Myocyte (in vitro differentiated cells): Measurements from ENCODE around the gene ECE2. TPM values are rescaled to one million over a fixed set of nuclear protein-coding genes. Genes with fewer than 3 reads are reported as not detected.
A peak's percentile ranks its signal among the peaks of the same experiment; 100 is the strongest.

Source experiments
- DNase-seq: peaks from one replicate; pipeline ENCODE4 v3.0.0-alpha.2; 2012; ENCODE audit warnings: low read depth
- total RNA-seq: library from RNA; depleted of rRNA; stranded (reverse); fragments of >200 nt; gene quantifications from 2 replicates; pipeline ENCODE4 v1.2.3, GENCODE V29; 2014

Gene ECE2
- total RNA-seq, 1 donor from 2014 or later = not detected

DNA sequence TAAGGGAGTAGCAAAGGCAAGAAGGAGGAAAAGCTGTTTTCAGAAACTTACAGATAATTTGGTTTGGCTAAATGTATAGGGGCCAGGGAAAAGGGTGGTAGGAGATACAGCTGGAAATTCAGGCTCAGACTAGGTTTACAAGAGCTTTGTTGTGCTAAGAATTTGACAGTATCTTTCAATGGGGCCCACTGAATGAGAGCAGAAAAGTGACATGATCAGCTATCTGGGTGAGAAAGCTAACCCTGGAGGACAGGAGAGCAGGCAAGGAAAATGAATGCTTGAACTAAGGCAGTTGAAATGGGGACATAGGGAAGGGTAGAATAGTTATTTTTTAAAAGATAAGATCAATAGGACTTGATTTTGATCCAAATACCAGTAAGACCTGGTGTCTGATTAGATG, 35.8 kb downstream of the ECE2 start:
- DNase-seq = no peak

DNA sequence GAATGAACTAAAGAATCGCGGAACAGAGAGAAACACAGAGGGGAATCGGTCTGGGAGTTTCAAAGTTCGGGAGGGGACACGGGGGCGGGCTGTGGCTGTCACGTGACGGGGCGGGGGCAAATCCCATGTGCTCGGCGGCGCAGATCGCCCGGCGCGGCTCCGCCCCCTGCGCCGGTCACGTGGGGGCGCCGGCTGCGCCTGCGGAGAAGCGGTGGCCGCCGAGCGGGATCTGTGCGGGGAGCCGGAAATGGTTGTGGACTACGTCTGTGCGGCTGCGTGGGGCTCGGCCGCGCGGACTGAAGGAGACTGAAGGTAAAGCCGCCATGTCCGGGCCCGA, 38.5 kb downstream of the ECE2 start, which contains the start of gene EIF4G1:
Gene EIF4G1, plus strand, starts transcription at position 244 of the 337 bp plus-strand sequence. CDS start 1,191 bp downstream, outside the sequence.
- DNase-seq = peak; percentile 93

- peak; percentile 84 for DNase-seq
Observed at GRCh38 chr3:184314700-184315542, 39.1 kb downstream of the ECE2 start.

DNA sequence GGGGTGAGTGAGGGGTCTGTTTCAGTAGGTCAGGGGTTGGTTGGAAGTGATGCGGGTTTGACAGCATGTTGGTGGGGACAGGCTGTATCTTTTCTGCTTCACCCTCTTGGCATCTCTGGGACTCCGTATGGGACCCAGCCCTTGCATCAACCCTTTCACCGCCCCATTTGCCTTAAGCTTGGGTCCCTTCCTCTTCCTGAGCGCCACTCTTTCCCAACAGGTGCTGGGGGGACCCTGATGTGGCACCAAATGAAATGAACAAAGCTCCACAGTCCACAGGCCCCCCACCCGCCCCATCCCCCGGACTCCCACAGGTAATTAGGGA, 39.7 kb downstream of the ECE2 start:
- DNase-seq = no peak

DNA sequence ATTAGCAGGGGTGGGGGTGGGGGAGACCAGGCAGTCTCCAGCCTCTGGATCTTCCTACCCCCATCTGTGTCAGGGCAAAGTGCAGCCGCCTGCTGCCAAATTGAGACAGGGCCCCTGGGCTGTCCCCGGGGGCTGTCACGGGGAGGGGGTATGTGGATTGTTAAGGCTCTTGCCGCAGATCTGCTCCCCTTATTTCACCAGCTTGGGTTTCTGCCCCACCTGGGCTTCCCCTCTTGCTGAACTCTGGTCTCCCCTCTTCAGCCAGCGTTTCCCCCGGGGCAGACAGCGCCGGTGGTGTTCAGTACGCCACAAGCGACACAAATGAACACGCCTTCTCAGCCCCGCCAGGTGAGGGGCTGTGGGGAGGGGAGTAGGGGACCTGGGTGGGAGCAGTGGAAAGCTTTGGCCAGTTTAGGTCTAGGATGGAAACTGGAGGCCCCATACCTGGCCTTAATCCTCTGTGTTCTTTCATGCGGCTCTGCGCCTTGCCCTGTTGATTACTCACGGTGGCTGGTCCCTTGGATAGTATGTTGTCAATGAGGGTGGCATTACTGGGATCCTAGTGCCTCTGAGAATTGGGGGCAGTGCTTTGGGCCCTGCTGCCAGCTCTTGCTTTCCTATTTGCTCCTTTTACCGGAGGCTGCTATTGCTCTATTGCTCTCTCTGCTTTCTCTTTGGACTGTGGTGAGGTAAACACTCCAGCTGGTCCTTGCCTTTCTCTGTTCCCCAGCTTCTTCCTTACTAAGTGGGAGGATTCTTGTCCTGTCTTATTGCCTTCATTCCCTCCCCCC, 40.2 kb downstream of the ECE2 start:
- no peak for DNase-seq

GRCh38 chr3:184316792-184317191, 41.0 kb downstream of the ECE2 start:
- DNase-seq = no peak

- DNase-seq = no peak
Observed at GRCh38 chr3:184317201-184317600, 41.4 kb downstream of the ECE2 start.

- DNase-seq = peak; percentile 98
Observed at GRCh38 chr3:184320104-184320445, 44.3 kb downstream of the ECE2 start.

- DNase-seq = no peak
Observed at GRCh38 chr3:184321666-184322065, 45.8 kb downstream of the ECE2 start.

GRCh38 chr3:184322731-184323487, 47.1 kb downstream of the ECE2 start:
- no peak for DNase-seq

DNA sequence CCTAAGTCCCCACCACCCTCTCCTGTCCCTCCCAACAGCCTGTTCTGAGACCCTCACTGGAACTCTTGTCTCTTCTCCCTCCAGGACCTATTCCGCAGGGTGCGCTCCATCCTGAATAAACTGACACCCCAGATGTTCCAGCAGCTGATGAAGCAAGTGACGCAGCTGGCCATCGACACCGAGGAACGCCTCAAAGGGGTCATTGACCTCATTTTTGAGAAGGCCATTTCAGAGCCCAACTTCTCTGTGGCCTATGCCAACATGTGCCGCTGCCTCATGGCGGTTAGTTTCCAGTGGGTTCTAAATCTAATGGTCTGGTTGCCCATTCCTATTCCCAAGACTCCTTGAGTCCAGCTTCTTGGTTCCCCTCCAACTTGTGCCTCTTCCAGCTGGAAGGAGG, 47.9 kb downstream of the ECE2 start:
- no peak for DNase-seq

GRCh38 chr3:184325269-184325668, 49.4 kb downstream of the ECE2 start:
- DNase-seq = no peak

- DNase-seq = no peak
Observed at GRCh38 chr3:184325715-184326369, 50.0 kb downstream of the ECE2 start.

- DNase-seq = no peak
Observed at GRCh38 chr3:184327171-184327570, 51.3 kb downstream of the ECE2 start.

- no peak for DNase-seq
Observed at GRCh38 chr3:184328516-184328915, 52.7 kb downstream of the ECE2 start.

DNA sequence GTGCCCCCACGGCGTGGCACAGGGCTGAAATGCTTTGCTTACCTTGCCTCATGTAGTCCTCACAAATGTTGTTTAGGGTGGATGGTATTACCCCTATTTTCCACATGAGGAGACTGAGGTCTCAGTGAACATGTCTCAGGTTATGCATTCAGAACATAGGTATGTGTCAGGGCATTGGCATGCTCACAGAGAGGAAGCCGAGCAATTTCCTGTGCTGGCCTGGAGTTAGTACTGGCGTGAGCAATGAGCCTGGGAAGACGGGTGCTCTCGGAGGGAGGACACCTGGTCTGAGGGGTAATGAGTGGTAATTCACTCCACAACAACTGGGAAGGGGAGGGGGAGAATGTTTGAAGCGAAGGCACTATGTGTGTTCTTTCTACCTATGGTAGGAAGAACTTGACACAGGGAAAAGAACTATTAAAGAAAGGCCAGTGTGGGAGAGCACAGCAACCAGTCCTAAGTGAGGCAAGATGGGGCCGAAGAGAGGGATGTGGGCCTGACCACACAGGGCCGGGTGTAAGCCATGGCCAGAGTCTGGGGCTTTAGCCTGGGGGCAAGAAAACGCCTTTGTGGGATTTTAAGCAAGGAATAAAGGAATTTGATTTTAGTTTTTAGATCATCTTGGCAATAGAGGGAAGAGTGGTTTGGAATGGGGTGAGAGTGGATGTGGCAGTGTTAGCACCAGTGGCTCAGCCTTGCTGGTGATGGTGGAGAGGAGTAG, 56.7 kb downstream of the ECE2 start:
- peak; percentile 37 for DNase-seq

DNA sequence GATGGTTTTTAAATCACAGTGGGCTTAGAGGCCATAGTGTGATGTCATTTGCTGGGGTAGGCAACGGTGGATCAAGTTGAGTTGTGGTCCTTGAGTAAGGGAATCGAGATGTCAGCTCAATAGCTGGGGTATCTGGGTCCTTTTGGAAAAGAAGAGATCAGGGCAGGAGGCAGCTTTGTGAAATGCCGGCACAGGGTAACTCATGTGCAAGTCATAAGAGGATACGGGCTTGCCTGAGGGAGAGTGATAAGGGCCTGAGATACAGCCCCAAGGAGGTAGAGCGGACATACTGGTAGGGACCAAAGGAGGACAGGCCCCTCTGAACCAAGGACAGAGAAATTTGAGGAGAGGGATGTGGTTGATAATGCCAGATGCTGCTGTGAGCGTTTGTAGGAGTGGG, 57.4 kb downstream of the ECE2 start:
- DNase-seq = no peak

- no peak for DNase-seq
Observed at GRCh38 chr3:184333700-184334099, 57.9 kb downstream of the ECE2 start.

DNA sequence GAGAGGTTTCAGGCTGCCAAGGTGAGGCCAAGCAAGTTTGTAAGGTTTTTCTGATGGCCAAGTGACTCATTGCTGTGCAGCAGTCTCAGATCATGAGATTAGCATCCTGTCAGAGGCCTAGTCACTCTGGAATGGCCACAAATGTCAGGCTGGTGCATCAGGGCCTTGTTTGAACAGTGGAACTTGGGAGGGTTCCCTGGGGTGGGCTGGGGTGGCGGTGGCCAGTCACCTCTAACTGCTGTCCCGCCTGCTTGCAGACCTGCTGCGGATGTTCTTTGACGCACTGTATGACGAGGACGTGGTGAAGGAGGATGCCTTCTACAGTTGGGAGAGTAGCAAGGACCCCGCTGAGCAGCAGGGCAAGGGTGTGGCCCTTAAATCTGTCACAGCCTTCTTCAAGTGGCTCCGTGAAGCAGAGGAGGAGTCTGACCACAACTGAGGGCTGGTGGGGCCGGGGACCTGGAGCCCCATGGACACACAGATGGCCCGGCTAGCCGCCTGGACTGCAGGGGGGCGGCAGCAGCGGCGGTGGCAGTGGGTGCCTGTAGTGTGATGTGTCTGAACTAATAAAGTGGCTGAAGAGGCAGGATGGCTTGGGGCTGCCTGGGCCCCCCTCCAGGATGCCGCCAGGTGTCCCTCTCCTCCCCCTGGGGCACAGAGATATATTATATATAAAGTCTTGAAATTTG, 58.8 kb downstream of the ECE2 start:
- DNase-seq = peak; percentile 54

DNA sequence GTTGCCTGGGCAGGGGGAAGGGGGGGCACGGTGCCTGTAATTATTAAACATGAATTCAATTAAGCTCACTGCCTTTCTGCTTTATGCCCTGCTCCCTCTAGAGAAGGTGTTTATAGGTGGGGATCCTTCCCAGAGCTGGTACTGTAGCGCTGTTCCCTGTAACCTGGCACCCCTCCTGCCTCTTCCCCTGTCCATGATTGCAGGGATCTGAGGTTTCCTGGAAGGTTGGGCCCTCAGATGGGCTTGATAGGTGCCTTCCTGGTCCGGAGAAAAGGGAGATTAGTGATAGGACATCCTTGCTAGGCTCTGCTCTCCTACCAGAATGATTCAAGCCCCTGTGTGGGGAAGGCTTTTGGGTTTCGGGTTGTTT, 59.5 kb downstream of the ECE2 start:
- no peak for DNase-seq
